Measurements from ENCODE around the gene ESCO1. TPM values are rescaled to one million over a fixed set of nuclear protein-coding genes. Genes with fewer than 3 reads are reported as not detected.
"Not testable (repeated sequence)": the region's sequence is repeated elsewhere in the genome, so short reads cannot be mapped to it uniquely, and the experiment has no call there.

ESCO1 gene
- 10 to 100 TPM in 1 of 6 experiments, 1 to 10 TPM in 5; 4.9 to 10.3 (median 6.5) TPM for total RNA-seq
- long read RNA-seq, partial matches to known transcripts: 1 of 2 reads
- long read RNA-seq, other reads (novel, unspliced or antisense): 1 of 2 reads

GRCh38 chr18:21600526-21601410 is at the start of gene ESCO1:
TSS of gene ESCO1 (minus strand) at chr18:21600704. CDS start at chr18:21574843, 25,861 bp downstream.
- H3K9me3 ChIP-seq: no peaks in the 10 kb centered on the region
- DNase-seq (peak; percentile 96 to 98 (median 97)), ATAC-seq (peak; percentile 83 to 90 (median 87))
- H3K4me1 ChIP-seq: peaks cover 0 to 18% (median 0%) of the 10 kb centered on the region in 4 donors
- WGBS (ENCODE audit: insufficient coverage, low coverage, low lambda C conversion rate, missing lambda C conversion rate): 19% methylated on average over 29 of the region's 74 CpGs
- no peaks in the 10 kb centered on the region for H3K27me3 ChIP-seq
- H3K27ac ChIP-seq: peak within 1 kb of the TSS; percentile 92 to 97 (median 96)
- H3K4me3 ChIP-seq: peak within 1 kb of the TSS; percentile 66 to 90 (median 75)
- H3K36me3 ChIP-seq: no peaks in the 10 kb centered on the region
- peak; percentile 94 for TF ChIP-seq POLR2A (IDR thresholded peaks at IDR 0.05)
- TF ChIP-seq CTCF (IDR thresholded peaks at IDR 0.05): peak; percentile 95 to 99 (median 98)
- intact Hi-C loops (cut with DNase I): no loop called here

- ATAC-seq; H3K4me3 ChIP-seq; H3K36me3 ChIP-seq; H3K27me3 ChIP-seq; H3K27ac ChIP-seq; intact Hi-C loops (cut with DNase I); H3K9me3 ChIP-seq; DNase-seq: not testable (repeated sequence)
- WGBS (ENCODE audit: insufficient coverage, low coverage, low lambda C conversion rate, missing lambda C conversion rate): 95% methylated on average over 3 of the region's 5 CpGs
- peaks cover 0 to 21% (median 5%) of the 10 kb centered on the region in 4 donors for H3K4me1 ChIP-seq
Measured at GRCh38 chr18:21640375-21640774, 39.9 kb upstream of the ESCO1 start.

GRCh38 chr18:21638822-21639221 is 38.3 kb upstream of the ESCO1 start:
- intact Hi-C loops (cut with DNase I): no loop called here
- Histone ChIP-seq H3K27ac (peak overlapping the region; percentile 29 to 47 (median 46)), H3K4me1 (peaks cover 0 to 21% (median 5%) of the 10 kb centered on the region in 4 donors), H3K27me3 (no peaks in the 10 kb centered on the region), H3K4me3 (no peak overlapping the region), H3K9me3 (no peaks in the 10 kb centered on the region), H3K36me3 (no peaks in the 10 kb centered on the region)
- TF ChIP-seq CTCF (IDR thresholded peaks at IDR 0.05) (no peak), POLR2A (IDR thresholded peaks at IDR 0.05) (no peak)
- no peak for DNase-seq
- 33% methylated on average over 2 of the region's 3 CpGs for WGBS (ENCODE audit: insufficient coverage, low coverage, low lambda C conversion rate, missing lambda C conversion rate)
- ATAC-seq: peak; percentile 37 to 75 (median 54)

- Histone ChIP-seq H3K9me3 (no peaks in the 10 kb centered on the region), H3K36me3 (no peaks in the 10 kb centered on the region), H3K4me1 (peaks cover 0 to 21% (median 5%) of the 10 kb centered on the region in 4 donors), H3K27me3 (no peaks in the 10 kb centered on the region), H3K27ac (no peak overlapping the region), H3K4me3 (no peak overlapping the region)
- TF ChIP-seq CTCF (IDR thresholded peaks at IDR 0.05) (no peak), POLR2A (IDR thresholded peaks at IDR 0.05) (no peak)
- WGBS (ENCODE audit: insufficient coverage, low coverage, low lambda C conversion rate, missing lambda C conversion rate): 97% methylated on average over 9 of the region's 13 CpGs
- intact Hi-C loops (cut with DNase I): no loop called here
- DNase-seq (no peak), ATAC-seq (no peak)
Measured at GRCh38 chr18:21636769-21637168, 36.3 kb upstream of the ESCO1 start.

Data from right lobe of liver (tissue), 6 donors.